SK-N-MC (cell line): ENCODE measurements around the gene PHLDA3.

Source experiments
- EZH2 ChIP-seq: fragments of 200-600 bp; sonication (generic); IDR thresholded peaks from one replicate; pipeline ENCODE4 v1.6.1; 2017; ENCODE audit warnings: antibody characterized with exemption
- FOXP2 ChIP-seq: optimal IDR thresholded peaks from 2 replicates; pipeline ENCODE3; 2011; ENCODE audit warnings: mild to moderate bottlenecking, moderate library complexity; ENCODE audit not compliant: insufficient read depth; ENCODE audit errors: extremely low read length, control extremely low read depth
- POLR2AphosphoS5 ChIP-seq: IDR thresholded peaks from 2 replicates; pipeline ENCODE4 v1.6.1; 2012; ENCODE audit warnings: mild to moderate bottlenecking, low read depth, low read length, borderline replicate concordance

DNA sequence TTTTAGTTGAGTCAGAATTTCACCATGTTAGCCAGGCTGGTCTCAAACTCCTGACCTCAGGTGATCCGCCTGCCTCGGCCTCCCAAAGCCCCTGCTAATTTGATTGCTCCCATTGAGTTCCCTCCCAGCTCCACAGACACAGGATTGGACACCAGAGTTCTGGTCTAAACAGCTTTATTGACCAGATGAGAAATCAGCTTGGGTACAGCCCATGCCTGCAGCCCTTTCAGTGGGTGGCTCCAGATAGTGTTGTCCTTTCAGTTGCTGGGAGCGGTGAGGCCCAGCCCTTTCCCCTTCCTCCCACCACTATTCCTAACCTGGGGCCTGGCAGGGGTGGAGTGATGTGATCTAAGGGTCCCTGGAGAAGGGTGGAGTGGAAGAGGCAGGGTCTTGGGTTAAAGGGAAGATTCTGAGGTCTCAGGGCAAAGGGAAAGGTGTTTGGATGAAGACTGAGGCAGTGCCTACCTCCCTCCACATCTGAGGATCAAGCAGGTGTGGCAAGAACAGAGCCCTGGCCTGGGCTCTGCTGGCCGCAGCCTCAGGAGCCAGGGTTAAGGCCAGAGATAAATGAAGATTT lies 14.5 kb upstream of the PHLDA3 start:
- no peak for TF ChIP-seq EZH2
- no peak for TF ChIP-seq POLR2AphosphoS5
- TF ChIP-seq FOXP2 = no peak
